HTERT RPE-1 (cell line): ENCODE measurements around the gene COL4A3.

ENCODE experiments used
- in situ Hi-C: fragments of 300-500 bp; cut with MboI; formaldehyde crosslinking; loops from 4 replicates; pipeline ENCODE4 v1.14.3; 2020; ENCODE audit warnings: low sequenced_read_pairs

Gene COL4A3

DNA sequence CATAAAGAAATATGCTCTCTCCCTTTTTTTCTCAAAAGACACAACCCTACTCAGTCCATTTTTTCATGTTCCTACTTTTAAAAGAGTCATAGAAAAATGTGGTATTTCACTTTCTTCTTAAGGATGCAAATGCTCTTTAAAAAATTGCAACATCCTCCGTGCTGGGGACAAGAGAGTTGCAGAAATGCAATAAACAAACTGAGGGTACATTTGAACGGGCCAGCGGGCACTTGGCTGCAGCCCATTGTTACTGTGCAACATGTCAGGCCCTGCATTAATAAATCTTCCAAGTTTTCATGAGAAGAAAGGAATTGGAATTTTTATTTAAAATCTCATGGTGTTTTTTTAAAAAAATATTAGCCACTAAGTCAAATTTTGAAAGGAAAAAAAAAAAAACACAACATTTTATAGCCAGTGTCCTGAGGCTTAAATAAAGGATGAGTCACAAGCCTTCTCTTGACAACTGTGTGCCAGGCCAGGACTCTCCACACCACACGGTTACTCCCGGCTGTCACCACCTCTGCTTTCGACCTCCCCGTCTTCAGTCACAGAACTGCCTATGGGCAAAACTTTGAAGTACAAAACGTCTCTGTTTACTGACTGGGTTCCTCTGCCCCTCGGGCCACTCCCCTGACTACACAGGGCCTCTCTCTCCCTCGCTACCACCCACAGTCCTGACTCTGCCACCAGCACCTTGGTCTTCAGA lies 103.1 kb downstream of the COL4A3 start:
- in situ Hi-C loops, result no loop called here

DNA sequence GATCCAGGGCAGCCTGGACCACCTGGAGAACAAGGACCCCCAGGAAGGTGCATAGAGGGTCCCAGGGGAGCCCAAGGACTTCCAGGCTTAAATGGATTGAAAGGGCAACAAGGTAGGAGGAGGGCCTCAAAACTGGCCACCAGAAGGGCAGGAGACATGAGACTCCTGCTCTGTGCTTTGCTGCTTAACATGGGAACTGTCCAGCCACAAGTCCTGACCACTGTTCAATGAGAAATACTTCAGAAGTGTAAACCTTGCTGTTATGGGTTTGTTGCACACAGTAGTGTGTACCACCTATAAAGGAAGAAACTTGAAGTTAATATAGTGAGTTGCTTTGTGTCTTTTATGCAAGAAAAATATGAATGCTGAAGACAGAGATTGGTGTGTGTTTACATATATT lies 116.5 kb downstream of the COL4A3 start:
- in situ Hi-C loops, result no loop called here

DNA sequence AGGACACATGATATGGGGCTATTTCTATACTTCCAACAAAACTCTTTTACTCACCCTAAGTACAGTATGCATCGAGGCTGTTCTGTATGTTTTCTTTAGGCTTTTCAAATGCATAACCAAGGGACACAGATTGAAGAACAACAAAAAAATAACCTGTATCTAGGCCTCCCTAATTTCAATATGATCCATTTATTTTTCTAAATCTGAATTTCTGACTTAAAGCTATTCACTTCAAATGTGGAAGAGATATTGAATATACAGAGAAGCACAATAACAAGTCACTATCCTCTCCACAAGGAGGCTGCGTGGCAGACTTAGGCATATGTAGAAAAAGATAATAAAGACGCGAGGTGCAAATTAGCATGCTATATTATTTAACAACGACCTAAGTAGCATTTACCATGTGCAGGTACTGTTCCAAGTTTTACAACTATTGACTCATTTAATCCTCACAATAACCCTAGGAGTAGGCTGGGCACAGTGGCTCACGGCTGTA lies 121.4 kb downstream of the COL4A3 start:
- in situ Hi-C loops, result no loop called here

DNA sequence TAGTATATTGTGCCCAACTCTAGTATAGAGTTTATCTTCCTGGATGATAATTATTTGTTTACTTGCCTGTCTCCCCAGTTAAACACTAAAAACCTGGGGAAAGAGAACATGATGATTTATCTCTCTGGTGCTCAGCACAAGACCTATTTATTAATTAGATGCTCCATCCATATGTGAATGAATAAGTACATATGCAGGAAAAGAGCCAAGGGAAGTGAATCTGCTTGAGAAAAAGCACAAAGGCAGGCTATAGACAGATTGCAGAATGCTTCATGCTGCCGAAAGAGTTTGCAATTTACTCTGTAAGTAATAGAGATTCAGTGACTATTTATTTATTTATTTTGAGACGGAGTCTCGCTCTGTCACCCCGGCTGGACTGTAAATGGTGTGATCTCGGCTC lies 123.3 kb downstream of the COL4A3 start:
- in situ Hi-C loops, result no loop called here

DNA sequence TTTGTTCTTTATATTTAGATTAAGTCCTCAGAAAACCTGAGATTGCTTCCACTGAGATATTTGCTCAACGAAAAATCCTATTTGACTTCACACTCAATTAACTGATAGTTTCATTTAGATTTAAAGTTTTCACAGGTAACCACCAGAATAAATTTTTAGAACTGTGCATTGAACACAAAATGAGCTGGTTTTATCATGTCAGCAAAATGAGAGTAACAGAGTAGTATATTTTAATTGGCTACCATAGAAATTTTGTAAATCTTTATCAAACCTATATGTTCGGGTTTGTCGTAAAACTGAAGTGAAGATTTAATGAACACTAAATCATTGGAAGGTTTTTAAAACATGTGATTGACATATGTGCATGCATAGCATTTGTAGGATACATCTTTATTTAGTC lies 127.9 kb downstream of the COL4A3 start:
- in situ Hi-C loops, result no loop called here

DNA sequence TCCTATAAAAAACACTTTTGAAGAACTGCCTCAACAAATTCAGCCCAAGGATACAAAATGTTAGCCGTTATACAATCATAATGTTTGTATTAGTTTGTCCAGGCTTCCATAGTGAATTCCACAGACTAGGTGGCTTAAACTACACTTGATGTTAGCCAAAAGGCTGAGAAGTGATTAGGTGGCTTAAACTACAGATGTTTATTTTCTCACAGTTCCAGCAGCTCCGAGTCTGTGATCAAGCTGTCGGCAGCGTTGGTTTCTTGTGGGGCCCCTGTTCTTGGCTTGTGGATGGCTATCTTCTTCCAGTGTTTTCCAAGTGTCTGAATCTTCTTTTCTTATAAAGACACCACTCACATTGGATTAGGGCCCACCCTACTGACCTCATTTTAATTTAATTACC lies 129.1 kb downstream of the COL4A3 start:
- in situ Hi-C loops, result no loop called here

DNA sequence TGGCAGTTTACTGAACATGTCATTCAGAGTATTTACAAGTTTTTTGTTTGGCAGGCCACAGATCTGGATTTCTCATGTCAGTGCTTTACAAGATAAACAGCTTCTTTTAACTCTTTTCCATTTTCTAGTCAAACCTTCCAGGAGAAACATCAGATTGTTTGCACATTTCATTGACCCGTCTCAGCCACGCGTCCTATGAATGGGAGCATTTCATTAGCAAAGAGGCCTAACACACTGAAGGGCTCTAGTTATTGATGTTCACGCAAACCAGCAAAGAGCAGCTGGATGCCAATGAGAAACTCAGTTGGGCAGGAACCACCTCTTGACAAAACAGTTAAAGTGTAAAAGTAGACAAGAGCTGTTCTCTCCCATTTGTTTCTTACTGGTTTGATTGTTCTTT lies 131.4 kb downstream of the COL4A3 start:
- in situ Hi-C loops, result no loop called here

DNA sequence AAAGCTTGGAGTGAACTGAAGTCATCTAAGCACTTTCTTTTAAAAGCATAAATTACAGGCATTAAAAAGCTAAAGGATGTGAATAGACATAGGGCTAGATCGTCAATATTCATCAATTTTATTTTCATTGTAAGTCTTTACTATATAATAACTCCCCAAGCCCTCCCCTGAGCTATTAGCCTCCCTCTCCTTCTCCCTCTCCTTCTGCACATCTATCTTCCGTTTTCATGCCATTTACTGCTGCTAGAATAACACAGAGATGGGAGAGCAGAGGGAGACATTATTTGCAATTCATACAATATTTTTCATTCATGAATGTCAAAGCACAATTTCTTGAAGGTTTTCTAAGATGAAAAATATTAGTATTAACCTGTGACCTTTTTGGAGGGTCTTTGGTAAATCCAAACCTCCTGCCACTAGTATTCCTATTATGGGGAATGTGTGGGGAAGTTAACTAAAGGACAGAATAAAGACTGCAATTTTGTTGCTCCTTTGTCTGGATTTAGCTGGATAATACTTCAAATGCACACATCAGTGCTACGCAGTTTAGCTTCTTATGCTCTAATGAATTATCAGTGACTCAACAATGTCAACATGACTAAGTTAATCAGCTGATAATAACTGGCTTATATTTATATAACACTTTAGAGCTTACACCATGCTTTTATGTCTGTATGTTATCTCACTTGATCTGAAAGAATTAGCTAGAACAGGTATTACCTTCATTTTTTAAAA lies 132.4 kb downstream of the COL4A3 start:
- in situ Hi-C loops, result no loop called here

DNA sequence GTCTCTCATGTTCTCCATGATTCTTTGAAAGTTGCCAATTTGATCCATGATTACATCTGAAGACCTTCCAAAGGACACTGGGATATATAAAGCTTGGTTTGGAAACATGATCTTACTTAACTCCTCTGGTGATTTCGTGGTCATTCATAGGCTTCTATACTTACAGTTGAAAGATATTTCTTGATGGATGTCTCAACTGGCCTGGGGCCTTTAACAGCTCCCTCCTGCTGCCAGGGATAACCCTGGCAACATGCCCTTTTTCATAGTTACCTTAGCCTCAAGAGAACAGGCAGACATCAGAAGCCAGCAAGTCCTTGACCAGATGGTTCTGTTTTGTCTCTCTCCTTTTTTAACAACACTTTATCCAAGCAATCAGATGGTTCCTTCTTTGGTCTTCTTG lies 137.1 kb downstream of the COL4A3 start:
- in situ Hi-C loops, result no loop called here

DNA sequence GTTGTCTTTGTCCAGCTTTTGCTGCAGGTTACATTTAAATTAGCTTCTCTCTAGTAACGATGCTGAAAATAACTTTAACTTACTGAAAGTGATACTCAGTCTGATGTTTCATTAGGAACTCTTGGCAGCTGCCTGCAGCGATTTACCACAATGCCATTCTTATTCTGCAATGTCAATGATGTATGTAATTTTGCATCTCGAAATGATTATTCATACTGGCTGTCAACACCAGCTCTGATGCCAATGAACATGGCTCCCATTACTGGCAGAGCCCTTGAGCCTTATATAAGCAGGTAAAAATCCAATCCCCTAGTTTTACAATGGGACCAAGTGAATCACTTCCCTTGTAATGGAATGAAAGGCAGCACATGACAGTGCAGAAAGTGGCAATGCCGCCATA lies 144.4 kb downstream of the COL4A3 start:
- in situ Hi-C loops, result no loop called here

DNA sequence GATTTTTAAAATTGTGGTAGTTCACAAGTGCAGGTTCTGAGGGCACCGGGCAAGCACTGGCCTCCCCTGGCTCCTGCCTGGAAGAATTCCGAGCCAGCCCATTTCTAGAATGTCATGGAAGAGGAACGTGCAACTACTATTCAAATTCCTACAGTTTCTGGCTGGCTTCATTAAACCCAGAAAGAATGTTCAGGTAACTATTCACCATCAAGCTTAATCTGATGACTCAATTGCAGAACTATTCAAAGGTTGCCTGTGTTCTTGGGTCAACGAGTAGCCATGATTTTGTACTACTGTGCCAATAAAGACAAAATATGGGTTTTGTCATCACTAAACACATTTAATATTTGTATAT lies 146.3 kb downstream of the COL4A3 start:
- in situ Hi-C loops, result no loop called here

DNA sequence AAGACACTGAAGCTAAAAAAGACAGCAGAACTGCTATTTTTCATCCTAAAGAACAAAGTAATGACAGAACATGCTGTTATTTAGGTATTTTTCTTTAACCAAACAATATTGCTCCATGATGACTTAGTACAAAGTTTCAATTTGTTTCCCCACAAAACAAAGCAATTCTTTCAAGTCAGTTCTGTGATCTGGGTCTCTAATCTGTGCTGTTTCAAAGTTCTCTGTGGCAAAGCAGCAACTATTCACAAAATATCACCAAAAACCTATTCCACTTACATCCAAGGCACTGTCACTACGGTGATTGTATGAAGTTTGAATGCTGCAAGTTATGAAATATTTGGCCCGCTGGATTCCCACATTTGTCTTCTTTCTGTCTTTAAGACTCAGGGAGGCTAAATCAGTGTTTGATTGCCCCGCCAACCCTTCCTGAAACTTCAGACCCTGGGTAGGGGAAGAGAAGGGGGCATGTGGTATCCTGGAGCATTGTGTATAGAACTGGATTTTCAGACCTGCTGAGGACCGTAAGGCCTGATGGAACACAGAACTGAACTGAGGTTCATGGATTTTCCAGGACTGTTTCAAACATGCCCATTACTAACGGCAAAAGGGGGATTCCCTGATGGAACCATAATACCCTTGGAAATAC lies 147.6 kb downstream of the COL4A3 start:
- in situ Hi-C loops, result no loop called here

DNA sequence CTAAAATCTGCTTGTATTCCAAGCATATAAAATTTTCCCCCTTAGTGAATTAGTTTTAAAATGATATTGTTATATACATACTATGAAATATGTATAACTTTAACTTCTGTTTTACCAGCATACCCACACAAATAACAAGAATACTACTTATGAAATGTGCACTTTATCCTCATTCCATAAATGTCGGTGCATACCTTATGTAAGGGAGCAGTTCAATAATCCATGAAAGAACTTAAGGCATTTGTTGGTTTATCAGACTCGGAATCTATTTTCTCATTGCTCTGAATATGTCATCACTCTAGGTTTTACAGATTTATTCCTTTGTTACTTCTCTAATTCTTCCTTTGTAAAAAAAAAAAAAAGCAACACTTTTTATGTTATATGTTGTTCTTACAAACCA lies 148.2 kb downstream of the COL4A3 start:
- in situ Hi-C loops, result no loop called here

DNA sequence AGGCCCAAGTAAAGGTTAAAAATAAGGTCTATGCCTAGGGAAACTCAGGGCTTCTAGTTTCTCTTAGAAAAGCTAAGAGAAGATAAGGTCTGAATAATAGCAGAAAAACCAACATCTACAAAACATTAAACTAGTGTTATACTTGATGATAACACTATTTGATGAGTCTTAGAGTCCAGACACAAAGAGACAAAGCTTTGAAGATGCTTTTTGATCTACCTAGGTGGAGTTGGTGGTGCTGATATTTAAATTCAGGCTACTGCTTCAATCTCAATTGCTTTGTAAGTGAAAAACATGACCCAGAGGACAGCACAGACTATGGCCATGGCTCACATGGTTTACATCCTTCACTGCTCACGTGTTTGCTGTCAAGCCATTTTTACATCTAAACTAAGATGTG lies 148.9 kb downstream of the COL4A3 start:
- in situ Hi-C loops, result no loop called here

DNA sequence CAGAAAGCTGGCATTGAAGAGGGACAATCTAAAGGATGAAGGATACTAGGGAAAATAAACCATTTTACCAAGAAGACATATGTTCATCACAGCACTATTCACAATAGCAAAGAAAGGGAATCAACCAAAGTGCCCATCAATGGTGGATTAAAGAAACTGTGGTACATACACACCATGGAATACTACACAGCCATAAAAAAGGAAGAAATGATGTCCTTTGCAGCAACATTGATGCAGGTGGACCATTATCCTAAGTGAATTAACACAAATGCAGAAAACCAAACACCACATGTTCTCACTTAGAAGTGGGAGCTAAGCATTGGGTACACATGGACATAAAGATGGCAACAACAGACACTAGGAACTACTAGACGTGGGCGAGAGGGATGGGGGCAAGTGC lies 153.4 kb downstream of the COL4A3 start:
- in situ Hi-C loops, result no loop called here

DNA sequence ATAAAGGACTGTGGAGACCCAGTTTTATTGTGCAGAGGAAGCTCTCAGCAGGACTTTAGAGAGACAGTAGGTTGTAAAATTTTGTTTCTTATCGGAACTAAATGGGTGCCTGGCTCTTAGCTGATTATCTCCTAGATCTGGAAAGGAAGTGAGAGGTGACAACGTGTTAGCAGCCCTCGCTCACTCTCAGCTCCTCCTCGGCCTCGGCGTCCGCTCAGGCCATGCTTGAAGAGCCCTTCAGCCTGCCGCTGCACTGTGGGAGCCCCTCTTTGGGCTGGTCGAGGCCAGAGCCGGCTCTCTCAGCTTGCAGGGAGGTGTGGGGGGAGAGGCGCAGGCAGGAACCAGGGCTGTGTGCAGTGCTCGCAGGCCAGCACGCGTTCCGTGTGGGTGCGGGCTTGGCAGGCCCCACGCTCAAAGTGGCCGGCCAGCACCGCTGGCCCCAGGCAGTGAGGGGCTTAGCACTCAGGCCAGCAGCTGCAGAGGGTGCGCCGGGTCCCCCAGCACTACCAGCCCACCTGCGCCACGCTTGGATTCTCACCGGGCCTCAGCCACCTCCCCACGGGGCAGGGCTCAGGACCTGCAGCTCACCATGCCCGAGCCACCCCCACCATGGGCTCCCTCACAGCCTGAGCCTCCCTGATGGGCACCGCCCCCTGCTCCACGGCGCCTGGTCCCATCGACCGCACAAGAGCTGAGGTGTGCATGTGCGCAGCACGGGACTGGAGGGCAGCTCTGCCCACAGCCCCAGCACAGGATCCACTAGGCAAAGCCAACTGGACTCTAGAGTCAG lies 156.1 kb downstream of the COL4A3 start:
- in situ Hi-C loops, result no loop called here

DNA sequence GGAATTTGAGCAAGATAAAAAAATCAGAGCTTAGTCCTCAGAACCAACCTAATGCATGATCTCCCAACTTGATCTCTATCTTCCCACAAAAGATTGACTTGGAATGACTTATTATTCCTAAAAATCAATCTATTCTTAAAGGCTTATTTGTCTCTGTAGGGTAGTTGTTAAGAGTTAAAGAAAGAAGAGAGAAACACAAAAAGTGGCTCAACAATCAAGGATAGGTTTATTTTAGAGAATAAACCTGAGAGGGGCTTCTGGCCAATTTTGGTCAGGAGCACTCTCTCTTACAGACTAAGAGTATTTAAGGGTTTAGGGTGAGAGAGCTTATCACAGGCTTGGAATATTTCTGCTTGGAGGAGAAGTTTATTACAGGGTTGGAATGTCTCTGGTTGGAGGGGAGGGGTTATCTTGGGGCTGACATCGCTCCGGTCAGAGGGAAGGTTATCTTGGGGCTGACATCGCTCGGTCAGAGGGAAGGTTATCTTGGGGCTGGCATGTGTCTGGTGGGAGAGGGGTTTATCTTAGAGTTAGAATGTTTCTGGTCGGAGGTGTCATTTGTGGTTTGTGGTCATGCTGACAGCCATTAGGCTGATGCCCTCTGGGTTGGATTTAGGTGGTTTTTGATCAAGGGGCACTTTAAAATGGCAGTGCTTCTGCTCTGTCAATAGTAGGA lies 158.2 kb downstream of the COL4A3 start:
- in situ Hi-C loops, result no loop called here

DNA sequence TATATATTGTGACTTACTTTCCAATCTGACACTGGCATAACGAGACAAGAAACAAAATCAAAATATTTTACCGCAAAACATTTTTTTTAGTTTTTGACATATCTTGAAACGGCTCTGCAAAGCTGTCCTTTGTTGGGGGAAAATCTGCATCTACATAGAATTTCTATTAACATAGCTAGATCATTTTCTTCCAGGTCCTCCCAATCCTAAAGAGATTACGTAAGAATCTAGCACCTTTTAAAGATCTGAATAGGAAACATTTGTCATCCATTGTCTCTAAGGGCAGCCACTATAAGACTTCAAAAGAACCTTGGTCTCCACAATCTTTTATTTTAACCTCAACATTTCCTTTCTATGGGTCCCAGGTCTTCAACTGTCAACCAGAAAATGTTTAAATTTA lies 159.4 kb downstream of the COL4A3 start:
- in situ Hi-C loops, result no loop called here

DNA sequence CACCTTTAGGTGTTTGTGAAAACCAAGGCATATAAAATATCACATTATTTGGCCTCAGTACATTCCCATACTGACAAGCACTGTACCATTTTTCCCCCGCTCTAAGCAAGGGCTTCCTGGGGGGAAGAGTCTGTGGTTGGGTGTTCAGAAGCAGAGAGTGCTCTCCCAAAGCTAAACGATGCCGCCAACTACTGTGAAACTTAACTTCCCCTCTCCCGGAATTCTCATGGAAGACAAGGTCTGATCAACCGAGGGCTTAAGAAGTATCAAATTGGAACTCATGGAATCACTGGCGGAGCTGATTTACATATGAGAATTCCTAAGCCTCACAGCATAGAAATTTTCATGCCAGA lies 160.2 kb downstream of the COL4A3 start:
- in situ Hi-C loops, result no loop called here

DNA sequence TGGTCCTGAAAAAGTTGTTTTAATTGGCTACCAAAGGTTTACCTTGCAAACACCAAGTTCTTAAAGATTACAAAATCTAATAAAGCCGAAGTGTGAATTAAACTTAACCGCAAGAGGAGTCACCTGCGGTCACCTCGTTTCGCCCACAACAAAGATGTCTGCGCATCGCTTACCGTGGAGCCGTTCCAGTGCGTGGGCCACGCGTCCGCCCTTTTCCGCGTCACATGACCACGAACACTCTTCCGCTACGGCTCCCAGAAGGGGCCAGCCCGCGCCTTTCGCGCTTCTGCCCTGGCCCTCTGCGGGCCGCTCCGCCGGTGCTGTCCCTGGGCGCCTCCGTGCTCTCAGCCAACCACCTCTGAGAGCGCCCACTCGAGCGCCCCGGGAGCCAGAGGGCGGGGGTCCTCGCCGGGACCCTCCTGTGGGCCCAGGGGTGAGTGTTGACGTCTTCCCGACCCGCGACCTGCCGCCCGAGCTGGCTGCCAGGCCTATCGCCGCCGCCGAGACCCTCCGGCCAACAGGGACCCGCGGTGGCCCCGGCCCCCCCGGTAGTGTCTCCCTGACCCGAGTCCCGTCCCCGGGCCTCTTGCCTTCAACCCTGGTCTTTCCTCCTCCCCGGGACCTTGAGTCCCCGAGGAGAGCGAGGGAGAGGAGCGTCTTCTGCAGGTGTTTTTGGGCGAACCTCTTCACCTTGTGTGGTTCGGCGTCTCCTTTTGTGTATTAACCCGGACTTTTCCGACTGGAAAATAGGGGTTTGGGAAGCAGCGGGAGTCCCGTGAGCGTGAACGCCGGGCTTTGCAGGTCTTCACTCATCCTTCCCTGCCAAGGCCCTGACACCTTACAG lies 160.8 kb downstream of the COL4A3 start, which contains the start of gene MFF:
Gene MFF (plus strand): TSS at position 257 of the 844 bp plus-strand sequence. CDS start 5,415 bp downstream, outside the sequence.
- in situ Hi-C loops, result no loop called here
